A549 treated with AZD9567 at 1 μM for 4 hours (cell line): ENCODE data around the gene LAPTM5. TPM values are rescaled to one million over a fixed set of nuclear protein-coding genes. Genes with fewer than 3 reads are reported as not detected.

Experiments used
- total RNA-seq: library from RNA; stranded (reverse); fragments of 200-300 nt; extraction: Qiagen RNA extraction; gene quantifications from 5 replicates; pipeline ENCODE4 v1.2.3, GENCODE V29; 2022; ENCODE audit not compliant: insufficient read depth

LAPTM5 gene, protein sequence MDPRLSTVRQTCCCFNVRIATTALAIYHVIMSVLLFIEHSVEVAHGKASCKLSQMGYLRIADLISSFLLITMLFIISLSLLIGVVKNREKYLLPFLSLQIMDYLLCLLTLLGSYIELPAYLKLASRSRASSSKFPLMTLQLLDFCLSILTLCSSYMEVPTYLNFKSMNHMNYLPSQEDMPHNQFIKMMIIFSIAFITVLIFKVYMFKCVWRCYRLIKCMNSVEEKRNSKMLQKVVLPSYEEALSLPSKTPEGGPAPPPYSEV
- 0.11 to 0.22 TPM (median 0.18 TPM) in 4 of 5 replicates, not detected in the other for total RNA-seq

DNA sequence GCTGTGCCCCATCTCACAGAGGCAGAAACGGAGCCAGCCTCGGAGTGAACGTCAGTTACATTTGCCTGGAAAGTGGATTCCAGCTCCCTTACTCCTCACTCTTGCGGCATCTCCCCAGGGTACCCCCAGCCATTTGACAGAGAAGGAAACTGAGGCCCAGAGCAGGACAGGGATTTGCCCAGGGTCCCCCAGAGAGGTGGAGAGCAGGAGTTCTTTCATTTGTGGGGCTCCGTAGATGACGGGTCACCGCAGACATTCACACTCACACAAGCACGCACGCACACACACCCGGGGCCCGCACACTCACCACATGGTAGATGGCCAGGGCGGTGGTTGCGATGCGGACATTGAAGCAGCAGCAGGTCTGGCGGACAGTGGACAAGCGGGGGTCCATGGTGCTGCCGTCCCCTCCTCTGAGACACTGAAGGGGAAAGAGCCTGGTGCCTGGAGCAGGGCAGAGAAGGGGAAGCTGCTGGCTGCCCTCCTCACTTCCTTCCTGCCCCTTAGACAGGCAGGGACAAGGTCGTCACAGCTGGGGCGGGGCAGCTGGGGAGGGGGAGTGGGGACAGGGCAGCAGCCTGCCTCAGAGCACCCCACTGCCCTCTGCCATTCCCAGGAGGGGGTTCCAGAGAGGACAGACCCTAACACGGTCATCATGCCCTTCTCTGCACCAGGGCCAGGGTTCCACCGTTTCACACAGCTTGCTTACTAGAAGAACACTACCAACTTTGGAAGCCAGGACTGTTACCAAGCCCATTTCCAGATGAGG lies at the start of gene LAPTM5:
Gene LAPTM5, minus strand, starts transcription at position 423 of the 769 bp plus-strand sequence. Its CDS starts 29 bp downstream, at position 394.

DNA sequence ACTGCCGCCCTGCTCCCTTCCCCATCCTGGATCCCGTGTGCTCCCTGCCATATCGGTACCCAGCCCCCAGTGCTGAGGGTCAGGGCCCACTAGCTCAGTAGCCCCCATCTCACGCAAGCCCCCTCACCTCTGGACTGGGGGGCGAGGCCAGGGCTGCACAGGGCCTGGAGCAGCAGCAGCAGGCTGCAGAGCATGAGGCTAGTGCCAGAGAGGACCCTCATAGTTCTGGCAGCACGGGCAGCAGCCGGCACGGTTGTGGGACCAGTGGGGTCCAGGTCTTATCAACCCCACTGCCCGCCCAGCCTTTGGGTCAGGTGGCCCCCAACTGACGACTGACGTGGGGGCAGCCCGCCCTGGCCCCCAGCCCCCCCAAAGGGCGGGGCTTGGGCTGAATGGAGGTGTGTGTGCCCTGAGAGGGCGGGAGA lies 34.2 kb downstream of the LAPTM5 start, which contains the start of gene MATN1:
Gene MATN1, minus strand, starts transcription at position 255 of the 425 bp plus-strand sequence. Its CDS starts 34 bp downstream, at position 221.

Other genes starting within 250 kb of the LAPTM5 start
- gene MATN1, start 34.2 kb downstream of the LAPTM5 start, total RNA-seq = 0.03 to 0.17 TPM (median 0.09 TPM) in 4 of 5 replicates, not detected in the other
- gene SDC3, start 151.0 kb upstream of the LAPTM5 start, total RNA-seq = 8.9 to 13.2 TPM (median 10.4 TPM) in 5 replicates